Testis (tissue), 2 donors: ENCODE results near the gene CD300LG.

Source experiments
- POLR2A ChIP-seq: fragments of 450-650 bp; IDR thresholded peaks from one replicate; pipeline ENCODE4 v1.6.1; 2017; ENCODE audit warnings: antibody characterized with exemption, mild to moderate bottlenecking, moderate library complexity
- TF ChIP-seq, protein P1 (sequence below), 3 experiments: fragments of 450-650 bp in 2 of 3; fragments of 200-600 bp in 1 of 3; sonication (generic) in 1 of 3; IDR thresholded peaks; one replicate each; pipeline ENCODE4 v1.5.1; 2016 to 2019; ENCODE audit warnings: antibody characterized with exemption in 3 of 3, mild to moderate bottlenecking in 2 of 3, moderate library complexity in 1 of 3

DNA sequence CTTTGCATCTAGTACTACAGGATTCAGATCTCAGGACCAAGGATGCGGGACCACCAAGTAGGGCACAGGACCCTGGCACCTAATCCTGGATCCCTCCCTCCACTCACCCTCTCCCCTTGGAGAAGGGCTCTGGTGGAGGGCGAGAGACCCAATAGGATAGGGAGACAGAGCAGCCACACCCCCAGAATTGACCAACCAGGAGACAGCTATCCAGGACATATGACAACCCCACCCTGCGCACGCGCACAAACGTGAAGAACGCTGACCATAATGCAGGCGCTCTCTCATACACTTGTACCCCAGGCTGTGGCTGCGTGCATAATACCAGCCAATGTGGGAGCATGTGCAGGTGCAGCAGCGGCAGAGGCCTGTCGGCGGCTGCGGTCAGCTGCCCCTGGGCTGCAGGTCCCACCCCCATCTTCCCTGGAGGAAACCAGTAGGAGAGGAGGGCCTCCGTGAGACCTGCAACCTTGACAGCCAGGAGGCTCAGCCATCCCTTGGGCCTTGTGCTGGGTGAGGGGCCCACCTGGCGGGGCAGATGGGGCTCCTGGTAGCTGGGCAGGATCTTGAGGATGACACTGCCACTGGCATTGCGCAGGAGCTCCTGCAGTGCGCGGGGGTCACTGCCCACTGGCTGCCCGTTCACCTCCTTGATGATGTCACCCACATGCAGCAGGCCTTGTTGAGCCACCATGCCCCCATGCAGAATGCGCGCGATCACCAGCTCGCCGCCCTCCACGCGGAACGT is 35.0 kb downstream of the CD300LG start:
- TF ChIP-seq, protein P1, sequence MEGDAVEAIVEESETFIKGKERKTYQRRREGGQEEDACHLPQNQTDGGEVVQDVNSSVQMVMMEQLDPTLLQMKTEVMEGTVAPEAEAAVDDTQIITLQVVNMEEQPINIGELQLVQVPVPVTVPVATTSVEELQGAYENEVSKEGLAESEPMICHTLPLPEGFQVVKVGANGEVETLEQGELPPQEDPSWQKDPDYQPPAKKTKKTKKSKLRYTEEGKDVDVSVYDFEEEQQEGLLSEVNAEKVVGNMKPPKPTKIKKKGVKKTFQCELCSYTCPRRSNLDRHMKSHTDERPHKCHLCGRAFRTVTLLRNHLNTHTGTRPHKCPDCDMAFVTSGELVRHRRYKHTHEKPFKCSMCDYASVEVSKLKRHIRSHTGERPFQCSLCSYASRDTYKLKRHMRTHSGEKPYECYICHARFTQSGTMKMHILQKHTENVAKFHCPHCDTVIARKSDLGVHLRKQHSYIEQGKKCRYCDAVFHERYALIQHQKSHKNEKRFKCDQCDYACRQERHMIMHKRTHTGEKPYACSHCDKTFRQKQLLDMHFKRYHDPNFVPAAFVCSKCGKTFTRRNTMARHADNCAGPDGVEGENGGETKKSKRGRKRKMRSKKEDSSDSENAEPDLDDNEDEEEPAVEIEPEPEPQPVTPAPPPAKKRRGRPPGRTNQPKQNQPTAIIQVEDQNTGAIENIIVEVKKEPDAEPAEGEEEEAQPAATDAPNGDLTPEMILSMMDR (IDR thresholded peaks at IDR 0.05): no peak
- TF ChIP-seq POLR2A: no peak
